ENCODE data around the gene SDC3.
"Not testable (repeated sequence)": the region's sequence is repeated elsewhere in the genome, so short reads cannot be mapped to it uniquely, and the experiment has no call there.

SDC3 gene, protein sequence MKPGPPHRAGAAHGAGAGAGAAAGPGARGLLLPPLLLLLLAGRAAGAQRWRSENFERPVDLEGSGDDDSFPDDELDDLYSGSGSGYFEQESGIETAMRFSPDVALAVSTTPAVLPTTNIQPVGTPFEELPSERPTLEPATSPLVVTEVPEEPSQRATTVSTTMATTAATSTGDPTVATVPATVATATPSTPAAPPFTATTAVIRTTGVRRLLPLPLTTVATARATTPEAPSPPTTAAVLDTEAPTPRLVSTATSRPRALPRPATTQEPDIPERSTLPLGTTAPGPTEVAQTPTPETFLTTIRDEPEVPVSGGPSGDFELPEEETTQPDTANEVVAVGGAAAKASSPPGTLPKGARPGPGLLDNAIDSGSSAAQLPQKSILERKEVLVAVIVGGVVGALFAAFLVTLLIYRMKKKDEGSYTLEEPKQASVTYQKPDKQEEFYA

DNA sequence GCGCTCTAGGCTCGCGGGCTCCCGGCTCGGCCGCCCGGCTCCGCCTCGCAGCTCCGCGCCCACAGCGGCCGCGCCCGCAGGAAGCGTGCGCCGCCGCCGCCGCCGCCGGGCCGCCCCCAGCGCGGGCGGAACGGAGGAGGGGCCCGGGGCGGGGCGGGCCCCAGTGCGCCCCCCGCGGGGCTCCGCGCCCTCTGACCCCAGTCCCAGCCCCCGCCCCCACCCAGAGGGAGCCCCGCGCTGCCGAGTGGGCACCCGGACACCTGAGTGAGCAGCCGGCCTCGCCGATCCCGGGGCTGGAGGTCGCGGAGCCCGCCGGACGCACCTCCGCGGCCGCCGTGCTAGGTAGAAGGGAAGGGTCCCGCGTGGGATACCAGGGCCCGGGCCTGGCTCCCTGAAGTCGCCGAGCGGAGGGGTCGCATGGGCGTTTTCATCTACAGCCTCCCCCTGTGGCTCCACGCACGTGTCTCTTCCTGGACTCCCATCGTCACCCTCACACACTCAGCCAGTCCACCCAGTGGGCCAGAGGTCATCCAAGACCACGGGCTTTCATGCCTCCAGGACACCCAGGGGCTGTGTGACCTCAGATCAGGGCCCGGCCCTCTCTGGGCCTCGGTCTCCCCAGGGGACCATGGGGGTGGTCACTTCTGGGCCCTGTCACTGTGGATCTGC, at the start of gene SDC3:
TSS of gene SDC3 (minus strand) at position 63 of the 669 bp plus-strand sequence. CDS start 172 bp downstream, outside the sequence.
- no peak for DNase-seq

DNA sequence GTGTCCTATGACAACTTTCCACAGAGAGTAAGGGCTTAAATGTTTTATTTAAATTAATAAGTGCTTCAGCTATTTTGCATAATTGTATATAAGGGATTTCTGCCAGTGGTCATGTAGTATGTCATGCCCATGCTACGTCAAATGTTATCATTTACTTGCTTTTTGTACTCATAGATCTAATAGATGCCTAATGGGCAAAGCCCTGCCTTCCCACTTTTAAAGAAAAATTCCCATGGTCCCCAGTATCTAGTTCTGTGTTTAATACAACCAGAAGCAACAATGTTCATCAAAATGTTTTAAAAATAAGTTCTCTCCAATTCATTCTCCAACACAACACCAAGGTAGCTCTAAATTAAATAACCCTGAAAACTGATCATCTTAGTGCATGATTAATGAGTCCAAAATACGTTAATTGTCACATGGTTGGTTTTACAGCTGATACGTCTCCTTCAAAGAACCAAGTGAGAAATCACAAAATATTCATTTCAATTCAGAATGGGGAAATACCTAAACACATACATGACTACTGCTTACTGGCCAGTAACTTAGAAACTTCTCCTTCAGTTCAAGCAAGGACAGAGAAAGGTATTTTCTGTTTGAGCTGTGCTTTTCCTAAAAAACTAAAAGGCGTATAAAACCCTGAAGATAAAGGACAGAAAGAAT, 49.1 kb upstream of the SDC3 start:
- DNase-seq: no peak

DNA sequence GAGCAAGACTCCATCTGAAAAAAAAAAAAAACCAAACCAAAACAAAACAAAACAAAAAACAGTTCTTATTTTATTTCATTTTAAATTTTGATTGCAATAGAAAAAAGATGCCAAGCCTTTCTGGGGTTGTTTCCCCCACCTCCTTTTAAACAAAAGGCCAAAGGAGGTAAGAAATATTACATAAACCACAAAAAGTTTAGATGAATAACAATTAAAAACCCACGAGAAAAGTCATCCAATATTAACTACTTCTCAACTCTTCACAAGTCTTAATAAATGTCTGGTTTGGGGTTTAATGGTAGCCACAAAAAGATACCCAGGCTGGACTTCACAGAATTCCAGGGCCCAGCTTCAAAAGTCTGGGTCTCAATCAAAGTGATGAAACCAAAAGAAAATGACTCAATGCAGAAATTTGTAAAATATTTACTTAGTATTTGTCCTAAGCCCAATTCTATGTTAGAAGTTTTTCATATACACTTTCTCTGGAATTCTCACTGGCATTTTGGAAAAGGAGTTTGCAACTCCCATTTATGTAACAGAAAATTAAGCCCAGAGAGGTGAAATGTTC, 47.0 kb upstream of the SDC3 start:
- no peak for DNase-seq

DNA sequence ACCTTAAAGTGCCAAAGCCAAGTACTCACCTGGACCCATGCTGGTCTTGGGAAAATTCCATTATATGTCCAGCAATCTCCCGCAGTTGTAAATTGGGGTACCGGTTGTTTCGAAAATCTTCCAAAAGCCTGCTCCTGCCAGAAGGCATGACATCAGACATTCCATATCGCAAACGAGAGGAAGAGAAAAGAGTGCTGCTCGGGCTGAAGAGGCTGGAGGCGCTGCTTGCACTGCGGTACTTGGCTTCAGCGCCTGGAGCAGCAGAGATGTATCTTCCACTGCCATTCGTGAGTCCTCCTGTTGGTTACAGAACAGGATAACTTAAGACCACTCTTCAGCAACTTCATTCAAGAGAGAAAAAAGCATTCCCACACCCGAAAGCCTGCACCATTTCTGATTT, 45.1 kb upstream of the SDC3 start:
- no peak for DNase-seq

DNA sequence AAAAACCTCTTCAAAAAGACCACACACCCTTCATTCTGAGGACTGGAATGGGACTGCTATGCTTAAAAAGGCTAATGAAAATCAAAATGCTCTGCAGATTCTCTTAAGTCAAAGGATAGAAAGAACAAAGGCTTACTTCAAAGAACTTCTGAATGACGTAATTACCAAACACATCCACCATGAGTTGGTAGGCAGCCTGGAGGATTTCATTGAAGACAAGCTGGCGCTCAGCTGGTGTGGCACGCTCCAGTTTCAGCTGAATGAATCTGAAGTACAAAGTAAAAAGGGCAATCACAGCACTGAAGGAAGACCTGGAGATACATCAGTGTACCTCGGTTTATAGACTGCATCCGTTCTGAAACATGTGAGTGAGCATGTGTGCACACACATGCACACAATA, 43.5 kb upstream of the SDC3 start:
- DNase-seq: no peak

DNA sequence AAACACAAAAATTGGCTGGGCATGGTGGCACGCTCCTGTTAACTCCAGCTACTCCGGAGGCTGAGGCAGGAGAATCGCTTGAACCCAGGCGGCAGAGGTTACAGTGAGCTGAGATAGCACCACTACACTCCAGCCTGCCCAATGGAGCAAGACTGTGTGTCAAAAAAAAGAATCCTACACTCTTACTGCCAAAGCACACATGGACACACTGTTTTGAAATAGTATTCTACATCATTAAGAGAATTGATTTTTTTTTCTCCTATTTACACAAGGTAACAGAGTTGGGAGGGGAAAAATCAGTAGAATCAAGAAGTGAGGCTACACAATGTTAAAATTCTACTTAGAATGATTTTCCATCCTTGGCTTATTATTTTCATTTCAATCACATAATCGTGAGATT, 42.1 kb upstream of the SDC3 start:
- no peak for DNase-seq

DNA sequence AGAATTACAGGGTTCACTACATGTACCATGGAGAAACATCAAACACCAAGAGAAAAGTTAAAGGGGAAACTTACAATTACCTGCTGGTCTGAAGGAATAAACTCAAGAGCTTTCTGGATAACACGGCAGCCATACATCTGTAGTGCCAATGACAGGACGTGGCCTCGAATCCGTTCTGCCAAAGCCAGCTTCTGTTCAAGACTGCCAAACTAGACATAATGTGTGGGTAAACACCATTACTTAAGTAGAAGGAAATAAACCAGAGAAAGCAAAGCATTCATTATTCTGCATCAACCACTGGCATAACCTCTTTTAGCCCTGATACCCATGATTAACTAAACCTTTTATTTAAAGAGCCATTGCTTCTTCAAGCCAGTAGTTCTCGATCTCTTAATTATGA, 41.5 kb upstream of the SDC3 start:
- peak; percentile 70 for DNase-seq

DNA sequence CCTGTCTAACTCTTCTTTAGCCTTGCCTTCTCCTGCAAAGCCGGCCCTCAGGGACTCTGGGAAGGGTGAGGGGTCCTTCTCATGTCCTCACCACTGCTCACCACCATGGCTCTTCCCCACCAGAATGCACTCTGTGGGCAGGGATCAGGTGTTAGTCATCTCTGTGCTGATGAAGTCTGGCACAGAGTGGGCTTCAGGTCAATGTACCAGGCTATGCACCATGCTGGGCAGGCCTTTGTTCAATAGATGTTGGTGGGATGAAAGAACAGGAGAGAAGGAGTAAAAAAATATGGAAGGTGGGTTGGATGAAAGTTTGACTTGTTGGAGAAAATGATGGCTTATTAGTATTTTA, 40.9 kb upstream of the SDC3 start:
- DNase-seq: not testable (repeated sequence)

DNA sequence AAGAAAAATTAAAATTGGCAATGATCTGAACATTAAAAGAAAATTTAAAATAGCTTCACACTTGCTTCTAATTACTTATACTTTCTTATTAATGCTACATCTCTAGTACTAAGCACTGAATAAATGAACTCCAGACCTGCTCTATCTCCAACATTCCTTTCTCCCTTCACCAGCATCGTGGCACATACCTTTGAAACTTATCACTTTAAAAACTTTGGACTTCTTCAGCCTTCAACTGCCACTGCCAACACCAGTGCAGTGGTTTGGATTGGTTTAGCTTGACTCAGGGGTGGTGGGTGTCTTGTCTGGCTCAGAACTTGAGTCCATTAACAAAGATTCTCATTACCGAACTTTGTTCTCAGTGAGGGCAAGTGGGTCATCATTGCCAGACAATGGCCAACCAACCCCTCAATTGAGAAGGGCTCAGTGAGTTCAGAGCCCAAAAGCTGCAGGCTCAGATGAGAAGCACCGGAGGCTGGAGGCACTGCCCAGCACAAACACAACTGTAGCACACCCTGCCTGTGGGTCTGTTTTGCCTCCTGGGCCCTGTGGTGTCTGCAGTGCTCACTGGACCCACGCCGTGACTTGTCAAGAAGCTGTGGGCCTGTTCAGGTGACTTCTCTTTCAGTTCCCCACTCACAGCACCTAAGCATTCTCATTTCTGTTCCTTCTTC, 40.4 kb upstream of the SDC3 start:
- DNase-seq: not testable (repeated sequence)

DNA sequence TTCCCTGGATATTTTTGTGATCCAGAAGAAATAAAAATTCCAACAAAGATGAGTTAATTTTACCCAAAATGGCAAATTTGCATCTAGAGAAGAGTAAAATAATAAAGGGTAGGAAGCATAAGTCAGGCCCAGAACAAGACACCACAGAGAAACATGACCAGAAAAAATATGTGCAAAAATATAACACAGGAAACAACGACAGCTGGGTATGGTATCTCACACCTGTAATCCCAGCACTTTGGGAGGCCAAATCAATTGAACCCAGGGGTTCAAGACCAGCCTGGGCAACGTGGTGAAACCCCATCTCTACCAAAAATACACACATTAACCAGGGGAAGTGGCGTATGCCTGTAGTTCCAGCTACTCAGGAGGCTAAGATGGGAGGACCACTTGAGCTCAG, 39.7 kb upstream of the SDC3 start:
- no peak for DNase-seq

DNA sequence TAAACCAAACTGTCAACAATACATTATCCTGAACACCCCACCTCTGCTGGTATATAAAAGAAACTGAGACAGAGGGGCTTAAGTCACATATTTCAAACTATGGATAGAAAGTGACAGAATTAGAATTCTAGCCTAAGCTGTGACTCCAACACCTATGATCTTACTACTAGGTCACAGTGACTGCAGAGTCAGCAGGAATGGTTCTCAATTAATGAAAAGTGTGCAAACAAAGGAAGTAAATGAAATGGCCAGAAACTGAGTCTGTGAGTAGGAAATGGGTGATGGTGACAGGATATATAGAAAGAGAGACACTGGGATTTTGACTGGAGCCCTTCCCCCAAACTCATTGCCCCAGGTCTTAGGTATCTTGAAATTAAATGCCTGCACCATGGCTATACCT, 38.7 kb upstream of the SDC3 start:
- DNase-seq: no peak

DNA sequence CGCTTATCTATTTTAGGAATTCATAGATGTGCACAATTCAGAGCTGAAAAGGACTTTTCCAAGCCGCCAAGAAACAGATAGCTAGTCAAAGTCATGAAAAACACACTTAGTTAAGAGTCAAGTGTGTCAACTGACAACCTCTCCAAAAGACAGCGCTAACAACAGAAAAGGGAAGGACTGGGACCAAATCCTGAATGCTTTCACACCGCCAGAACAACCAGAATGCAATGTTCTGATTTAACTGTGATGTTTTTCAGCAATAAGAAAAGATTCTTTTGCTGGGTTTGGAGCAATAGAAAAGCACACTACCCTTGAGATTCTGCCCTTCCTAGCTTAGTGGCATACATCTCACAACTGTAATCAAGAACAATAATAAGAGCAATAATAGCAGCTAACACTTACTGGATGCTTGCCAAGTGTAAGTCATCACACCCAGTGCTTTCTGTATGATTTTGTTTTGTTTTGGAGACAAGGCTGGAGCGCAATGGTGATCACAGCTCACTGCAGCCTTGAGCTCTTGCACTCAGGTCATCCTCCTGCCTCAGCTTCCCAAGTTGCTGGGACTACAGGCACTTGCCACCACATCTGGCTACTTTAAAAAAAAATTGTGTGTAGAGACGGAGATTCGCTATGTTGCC, 33.9 kb upstream of the SDC3 start:
- peak; percentile 89 for DNase-seq

DNA sequence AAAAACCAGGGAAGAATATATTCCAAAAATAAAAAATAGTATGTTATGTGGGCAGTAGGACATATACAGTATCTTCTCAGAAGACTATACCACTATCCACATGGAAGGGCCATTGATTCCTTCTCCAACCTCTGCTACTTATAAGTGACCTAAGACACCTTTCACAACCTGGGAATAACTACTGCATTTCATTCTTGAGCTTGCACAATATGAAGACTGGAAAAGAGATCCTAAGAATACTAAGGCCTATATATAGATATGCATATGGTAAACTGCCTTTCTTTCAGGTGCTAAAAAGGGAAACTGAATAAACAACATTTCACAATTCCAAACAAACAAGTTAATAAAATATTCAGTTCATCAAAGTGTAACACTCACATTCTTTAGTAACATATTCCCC, 32.0 kb upstream of the SDC3 start:
- DNase-seq: no peak

DNA sequence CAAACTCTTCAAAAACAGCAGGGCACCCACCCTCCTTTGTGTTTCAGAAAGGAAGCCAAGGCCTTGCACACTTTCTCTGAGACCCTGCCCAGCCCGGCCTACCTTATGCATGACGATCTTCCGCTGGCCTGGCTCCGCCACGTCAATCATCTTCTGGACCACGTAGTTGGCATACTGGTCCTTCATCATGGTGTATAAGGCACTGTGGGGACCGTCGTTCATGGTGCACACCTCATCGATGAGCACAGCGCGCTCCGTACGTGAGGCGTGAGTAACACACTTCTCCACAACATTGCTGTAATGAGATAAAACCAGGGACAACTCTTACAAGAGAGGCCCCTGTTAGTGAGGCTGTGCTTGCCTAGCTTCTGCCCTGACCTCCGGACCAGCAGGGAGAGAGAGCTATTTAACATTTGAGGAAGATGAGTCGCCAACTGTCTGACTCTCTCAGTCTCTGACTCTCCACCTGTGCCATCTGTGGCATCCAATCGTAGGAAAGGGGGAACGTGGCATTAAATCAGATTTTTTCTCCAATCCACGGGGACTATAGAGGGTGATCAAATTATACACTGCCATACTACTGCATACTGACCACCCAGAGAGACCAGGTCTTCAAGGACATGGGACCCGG, 28.1 kb upstream of the SDC3 start:
- DNase-seq: no peak

DNA sequence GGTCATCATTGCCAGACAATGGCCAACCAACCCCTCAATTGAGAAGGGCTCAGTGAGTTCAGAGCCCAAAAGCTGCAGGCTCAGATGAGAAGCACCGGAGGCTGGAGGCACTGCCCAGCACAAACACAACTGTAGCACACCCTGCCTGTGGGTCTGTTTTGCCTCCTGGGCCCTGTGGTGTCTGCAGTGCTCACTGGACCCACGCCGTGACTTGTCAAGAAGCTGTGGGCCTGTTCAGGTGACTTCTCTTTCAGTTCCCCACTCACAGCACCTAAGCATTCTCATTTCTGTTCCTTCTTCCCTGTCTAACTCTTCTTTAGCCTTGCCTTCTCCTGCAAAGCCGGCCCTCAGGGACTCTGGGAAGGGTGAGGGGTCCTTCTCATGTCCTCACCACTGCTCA, 27.2 kb upstream of the SDC3 start:
- not testable (repeated sequence) for DNase-seq

DNA sequence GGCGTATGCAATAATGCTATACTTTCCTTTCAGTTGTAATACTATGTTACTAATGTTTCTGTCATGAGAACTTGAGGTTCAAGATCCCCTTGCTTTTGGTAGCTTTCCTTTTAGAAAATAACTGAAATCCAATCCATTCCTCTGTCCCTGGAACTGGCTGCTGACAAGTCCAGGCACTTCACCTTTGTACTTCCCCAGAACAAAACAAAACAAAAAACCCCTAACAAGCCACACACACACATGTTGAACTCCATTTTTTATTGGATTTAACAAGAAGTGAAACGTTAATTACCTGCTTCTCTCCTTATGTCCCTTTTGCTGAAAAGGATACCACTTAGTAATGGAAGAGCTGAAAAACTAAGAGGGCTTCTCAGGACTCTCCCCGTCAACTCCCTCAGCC, 26.1 kb upstream of the SDC3 start:
- no peak for DNase-seq

DNA sequence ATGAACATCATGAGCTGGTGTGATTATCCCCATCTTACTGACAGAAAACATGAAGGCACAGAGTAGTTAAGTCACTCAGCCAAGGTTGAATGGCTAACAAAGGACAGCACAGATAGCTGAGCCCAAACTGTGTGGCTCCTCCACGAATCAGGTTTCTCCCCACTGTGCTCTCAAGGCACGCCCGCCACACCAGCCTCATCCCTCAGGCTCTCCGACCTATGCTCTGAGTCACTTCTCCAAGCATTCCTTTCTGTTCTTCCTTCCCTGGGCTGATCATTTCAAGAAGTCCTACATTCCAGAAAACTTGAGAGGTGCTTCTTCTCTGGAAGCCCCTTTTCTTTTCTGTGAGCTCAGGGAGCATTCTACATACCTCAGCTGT, 25.3 kb upstream of the SDC3 start:
- no peak for DNase-seq

DNA sequence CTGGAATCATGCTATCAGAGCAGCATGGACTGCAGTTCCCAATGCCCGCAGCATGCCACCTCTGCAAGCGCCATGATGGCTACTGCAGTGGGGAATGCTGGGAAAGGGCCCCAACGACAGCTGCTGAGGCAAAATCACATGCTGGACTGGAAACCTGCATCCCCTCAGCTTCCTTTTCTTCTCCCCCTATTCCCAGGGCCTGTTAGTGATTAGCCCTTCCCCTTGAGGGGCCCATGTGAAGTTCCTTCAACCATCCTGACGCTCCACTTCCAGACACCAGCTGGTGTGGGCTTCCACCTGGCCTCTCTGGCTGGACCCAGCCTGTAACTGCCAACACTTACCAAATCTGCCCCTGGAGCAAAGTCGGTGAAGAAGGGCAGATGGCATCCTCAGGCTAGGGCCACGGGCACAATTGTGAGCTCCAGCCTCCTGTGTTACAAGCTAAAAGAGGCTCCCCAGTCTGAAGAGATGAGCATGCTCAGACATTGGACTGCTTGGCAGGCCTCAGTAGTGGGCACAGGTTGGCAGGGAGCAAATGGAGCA, 22.1 kb upstream of the SDC3 start:
- no peak for DNase-seq

DNA sequence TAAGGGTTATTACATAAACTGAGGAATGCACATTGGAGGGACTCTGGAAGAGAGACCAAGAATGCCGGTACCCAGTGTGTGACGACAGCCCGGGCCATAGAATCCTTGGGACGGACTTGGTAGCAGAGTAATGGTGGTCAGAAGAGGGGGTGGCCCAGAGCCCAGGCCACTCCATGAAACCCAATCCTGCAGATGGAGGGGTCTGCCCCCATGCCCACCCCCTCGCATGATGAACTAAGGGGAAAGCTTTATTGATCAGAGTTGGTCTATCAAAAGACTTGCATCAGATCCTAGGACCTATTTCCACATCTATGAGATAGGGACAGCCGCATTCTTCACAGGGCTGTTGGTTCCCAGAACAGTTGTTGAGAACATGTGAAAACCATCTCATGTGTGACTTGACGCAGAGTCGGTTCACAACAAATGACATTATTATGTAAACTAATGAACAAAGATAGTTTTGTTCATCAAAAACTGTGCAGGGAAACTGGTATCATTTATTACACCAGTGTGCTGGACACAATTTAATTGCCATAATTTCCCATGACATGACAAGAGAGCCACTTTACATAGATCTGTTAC, 21.5 kb upstream of the SDC3 start:
- DNase-seq: no peak

DNA sequence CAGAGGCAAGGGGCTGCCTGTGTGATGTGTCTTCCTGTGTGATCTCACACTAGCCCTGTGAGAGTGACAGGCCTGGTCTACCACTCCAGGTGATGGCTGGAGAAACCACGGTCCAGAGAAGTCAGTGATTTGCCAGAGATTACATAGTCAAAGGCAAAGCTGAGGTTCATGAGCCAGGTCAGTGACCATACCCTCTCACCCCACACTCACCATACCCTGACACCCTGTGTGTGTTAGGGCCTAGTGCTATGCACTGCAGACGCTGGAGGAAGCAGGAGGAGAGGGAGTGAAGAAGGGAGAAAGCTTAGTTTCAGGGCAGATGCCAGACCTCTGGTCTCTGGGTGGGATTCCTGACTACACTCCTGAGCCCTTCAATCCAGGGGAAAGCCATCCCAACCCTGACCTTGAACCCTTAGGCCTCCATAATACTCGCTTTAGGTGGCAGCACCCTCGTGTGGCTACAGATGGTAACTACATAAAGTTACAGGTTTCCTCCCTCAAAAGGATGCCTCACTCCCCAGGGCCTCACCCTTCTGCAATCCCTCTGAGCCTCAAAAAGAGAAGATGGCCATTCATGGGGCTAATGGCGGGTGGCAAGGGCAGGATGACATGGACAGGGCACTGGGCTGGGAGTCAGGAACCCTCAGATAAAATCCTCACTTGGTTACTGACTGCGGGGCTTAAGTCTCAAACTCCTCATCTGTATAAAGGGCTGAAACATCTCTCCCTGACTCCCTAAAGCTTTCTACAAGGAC, 20.8 kb upstream of the SDC3 start:
- peak; percentile 31 for DNase-seq

DNA sequence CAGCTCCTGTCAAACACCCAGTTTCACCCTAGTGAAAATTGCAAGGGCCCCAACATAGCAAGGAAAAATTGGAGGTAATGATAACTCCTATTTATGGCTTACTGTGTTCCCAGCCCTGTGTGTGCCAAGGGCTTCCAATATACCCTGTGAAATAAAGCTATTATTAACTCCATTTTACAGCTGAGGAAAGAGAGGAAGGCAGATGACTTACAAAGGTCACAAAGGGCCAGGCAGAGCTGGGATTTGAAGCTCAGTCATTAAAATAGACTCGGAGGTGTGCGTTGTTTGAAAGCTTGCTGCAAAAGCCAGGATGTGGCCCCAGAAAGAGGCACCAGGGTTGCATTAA, 20.2 kb upstream of the SDC3 start:
- DNase-seq: peak; percentile 32

Measured in NCI-H2227 treated with DMSO at 0.1 percent for 48 hours (cell line).